T-helper 17 cell (primary cell): ENCODE data around the gene SMG7. TPM values are rescaled to one million over a fixed set of nuclear protein-coding genes. Genes with fewer than 3 reads are reported as not detected.
A peak's percentile ranks its signal among the peaks of the same experiment; 100 is the strongest.

Experiments used
- ATAC-seq: fragments of 150-1000 bp; cut with Tn5 transposase; 2 replicates; pipeline ENCODE4 v1.10.0; 2021; ENCODE audit warnings: mild to moderate bottlenecking, moderate library complexity
- DNase-seq, 3 donors: peaks; one replicate each; pipeline versions ENCODE4 v3.0.0 to v3.0.0-alpha.2; 2020 to 2021
- H3K9me3 ChIP-seq: one replicate; pipeline ENCODE4 v1.7.0; 2013; ENCODE audit warnings: low read length, mild to moderate bottlenecking; ENCODE audit not compliant: control insufficient read depth, poor library complexity, severe bottlenecking
- H3K27ac Mint-ChIP-seq: one replicate; pipeline ENCODE4 v1.8.0; 2022; ENCODE audit warnings: mild to moderate bottlenecking, moderate library complexity, mixed read lengths
- H3K27me3 Mint-ChIP-seq: one replicate; pipeline ENCODE4 v1.8.0; 2022; ENCODE audit warnings: mixed read lengths
- H3K36me3 Mint-ChIP-seq: one replicate; pipeline ENCODE4 v1.8.0; 2022; ENCODE audit warnings: low read depth, mixed read lengths
- H3K4me1 Mint-ChIP-seq: one replicate; pipeline ENCODE4 v1.8.0; 2022; ENCODE audit warnings: mild to moderate bottlenecking, mixed read lengths
- H3K4me3 Mint-ChIP-seq: one replicate; pipeline ENCODE4 v1.8.0; 2022; ENCODE audit warnings: mild to moderate bottlenecking, moderate library complexity, mixed read lengths
- total RNA-seq, 4 donors: library from RNA in 2 of 4; stranded (reverse) in 2 of 4; gene quantifications; one replicate each; pipeline ENCODE4 v1.2.3 and lab custom pipeline; 2022 to 2026

The SMG7 gene
- total RNA-seq, 2 donors from 2014 or later: 50.6 to 51.0 TPM

GRCh38 chr1:183505454-183506089 is 33.3 kb downstream of the SMG7 start:
- Mint-ChIP-seq H3K27ac (no peak overlapping the region), H3K36me3 (no peaks in the 10 kb centered on the region), H3K4me3 (no peak overlapping the region), H3K4me1 (peaks cover 9% of the 10 kb centered on the region), H3K27me3 (no peaks in the 10 kb centered on the region)
- ATAC-seq: no peak
- H3K9me3 ChIP-seq: no peaks in the 10 kb centered on the region
- no peak for DNase-seq

GRCh38 chr1:183506561-183506960 is 34.3 kb downstream of the SMG7 start:
- H3K9me3 ChIP-seq: no peaks in the 10 kb centered on the region
- H3K27ac Mint-ChIP-seq: no peak overlapping the region
- no peaks in the 10 kb centered on the region for H3K27me3 Mint-ChIP-seq
- H3K4me3 Mint-ChIP-seq: no peak overlapping the region
- no peak for ATAC-seq
- no peak for DNase-seq
- peaks cover 4% of the 10 kb centered on the region for H3K36me3 Mint-ChIP-seq
- H3K4me1 Mint-ChIP-seq: peaks cover 12% of the 10 kb centered on the region

- peaks cover 16% of the 10 kb centered on the region for H3K4me1 Mint-ChIP-seq
- H3K9me3 ChIP-seq: no peaks in the 10 kb centered on the region
- no peak overlapping the region for H3K4me3 Mint-ChIP-seq
- no peak for ATAC-seq
- H3K36me3 Mint-ChIP-seq: peaks cover 10% of the 10 kb centered on the region
- no peaks in the 10 kb centered on the region for H3K27me3 Mint-ChIP-seq
- no peak overlapping the region for H3K27ac Mint-ChIP-seq
- no peak for DNase-seq
Observed at GRCh38 chr1:183508694-183509093, 36.4 kb downstream of the SMG7 start.

- no peak for DNase-seq
- peaks cover 10% of the 10 kb centered on the region for H3K36me3 Mint-ChIP-seq
- no peak for ATAC-seq
- peak overlapping the region; percentile 88 for H3K27ac Mint-ChIP-seq
- no peak overlapping the region for H3K4me3 Mint-ChIP-seq
- H3K27me3 Mint-ChIP-seq: no peaks in the 10 kb centered on the region
- no peaks in the 10 kb centered on the region for H3K9me3 ChIP-seq
- H3K4me1 Mint-ChIP-seq: peaks cover 17% of the 10 kb centered on the region
Observed at GRCh38 chr1:183512450-183512849, 40.2 kb downstream of the SMG7 start.

- peaks cover 20% of the 10 kb centered on the region for H3K4me1 Mint-ChIP-seq
- H3K36me3 Mint-ChIP-seq: peaks cover 10% of the 10 kb centered on the region
- ATAC-seq (no peak), DNase-seq (no peak)
- peak overlapping the region; percentile 14 for H3K27ac Mint-ChIP-seq
- no peaks in the 10 kb centered on the region for H3K9me3 ChIP-seq
- no peaks in the 10 kb centered on the region for H3K27me3 Mint-ChIP-seq
- no peak overlapping the region for H3K4me3 Mint-ChIP-seq
Observed at GRCh38 chr1:183514235-183514634, 41.9 kb downstream of the SMG7 start.

GRCh38 chr1:183515002-183515689 is 42.8 kb downstream of the SMG7 start:
- Mint-ChIP-seq H3K36me3 (peaks cover 10% of the 10 kb centered on the region), H3K4me1 (peaks cover 20% of the 10 kb centered on the region), H3K4me3 (no peak overlapping the region), H3K27ac (peak overlapping the region; percentile 14), H3K27me3 (no peaks in the 10 kb centered on the region)
- H3K9me3 ChIP-seq: no peaks in the 10 kb centered on the region
- ATAC-seq: no peak
- DNase-seq: no peak

GRCh38 chr1:183516725-183517124 is 44.4 kb downstream of the SMG7 start:
- Mint-ChIP-seq H3K36me3 (peaks cover 12% of the 10 kb centered on the region), H3K4me3 (no peak overlapping the region), H3K27me3 (no peaks in the 10 kb centered on the region), H3K4me1 (peaks cover 20% of the 10 kb centered on the region), H3K27ac (no peak overlapping the region)
- no peak for ATAC-seq
- no peak for DNase-seq
- H3K9me3 ChIP-seq: no peaks in the 10 kb centered on the region

GRCh38 chr1:183517401-183517800 is 45.1 kb downstream of the SMG7 start:
- H3K36me3 Mint-ChIP-seq: peaks cover 9% of the 10 kb centered on the region
- peaks cover 16% of the 10 kb centered on the region for H3K4me1 Mint-ChIP-seq
- no peak overlapping the region for H3K27ac Mint-ChIP-seq
- H3K4me3 Mint-ChIP-seq: no peak overlapping the region
- no peaks in the 10 kb centered on the region for H3K9me3 ChIP-seq
- H3K27me3 Mint-ChIP-seq: no peaks in the 10 kb centered on the region
- no peak for DNase-seq
- ATAC-seq: no peak

GRCh38 chr1:183520379-183520778 is 48.1 kb downstream of the SMG7 start:
- no peaks in the 10 kb centered on the region for H3K27me3 Mint-ChIP-seq
- H3K9me3 ChIP-seq: no peaks in the 10 kb centered on the region
- no peak overlapping the region for H3K27ac Mint-ChIP-seq
- DNase-seq: no peak
- no peak overlapping the region for H3K4me3 Mint-ChIP-seq
- peaks cover 14% of the 10 kb centered on the region for H3K4me1 Mint-ChIP-seq
- H3K36me3 Mint-ChIP-seq: peaks cover 12% of the 10 kb centered on the region
- ATAC-seq: no peak

- Mint-ChIP-seq H3K27ac (peak overlapping the region; percentile 54), H3K27me3 (no peaks in the 10 kb centered on the region), H3K4me1 (peaks cover 12% of the 10 kb centered on the region), H3K4me3 (no peak overlapping the region), H3K36me3 (peaks cover 12% of the 10 kb centered on the region)
- ATAC-seq: no peak
- no peaks in the 10 kb centered on the region for H3K9me3 ChIP-seq
- DNase-seq: no peak
Observed at GRCh38 chr1:183522104-183522503, 49.8 kb downstream of the SMG7 start.

- Mint-ChIP-seq H3K4me3 (no peak overlapping the region), H3K27me3 (no peaks in the 10 kb centered on the region), H3K4me1 (no peaks in the 10 kb centered on the region), H3K27ac (peak overlapping the region; percentile 8), H3K36me3 (peaks cover 3% of the 10 kb centered on the region)
- ATAC-seq: no peak
- no peaks in the 10 kb centered on the region for H3K9me3 ChIP-seq
- no peak for DNase-seq
Observed at GRCh38 chr1:183528577-183528976, 56.3 kb downstream of the SMG7 start.

GRCh38 chr1:183533617-183534174 is 61.4 kb downstream of the SMG7 start:
- no peaks in the 10 kb centered on the region for H3K9me3 ChIP-seq
- ATAC-seq (no peak), DNase-seq (no peak)
- no peaks in the 10 kb centered on the region for H3K27me3 Mint-ChIP-seq
- peaks cover 3% of the 10 kb centered on the region for H3K36me3 Mint-ChIP-seq
- H3K27ac Mint-ChIP-seq: no peak overlapping the region
- no peak overlapping the region for H3K4me3 Mint-ChIP-seq
- peaks cover 4% of the 10 kb centered on the region for H3K4me1 Mint-ChIP-seq

- peak overlapping the region; percentile 67 for H3K27ac Mint-ChIP-seq
- DNase-seq: no peak
- peaks cover 14% of the 10 kb centered on the region for H3K4me1 Mint-ChIP-seq
- no peak for ATAC-seq
- no peak overlapping the region for H3K4me3 Mint-ChIP-seq
- peaks cover 18% of the 10 kb centered on the region for H3K36me3 Mint-ChIP-seq
- no peaks in the 10 kb centered on the region for H3K9me3 ChIP-seq
- no peaks in the 10 kb centered on the region for H3K27me3 Mint-ChIP-seq
Observed at GRCh38 chr1:183537405-183537804, 65.1 kb downstream of the SMG7 start.
